Breast epithelium (tissue), 4 donors: Measurements from ENCODE around the gene ARHGEF1. TPM values are rescaled to one million over a fixed set of nuclear protein-coding genes. Genes with fewer than 3 reads are reported as not detected.

ENCODE experiments used
- DNase-seq, 2 donors: peaks; one replicate each; pipeline ENCODE4 v3.0.0-alpha.2; 2019; ENCODE audit warnings: low spot score in 2 of 2
- H3K27ac ChIP-seq, 2 donors: fragments of 200-600 bp; sonication (generic) in 1 of 2; one replicate each; pipeline ENCODE4 v1.5.1; 2016 to 2019; ENCODE audit warnings: mild to moderate bottlenecking in 1 of 2
- H3K27me3 ChIP-seq, 2 donors: fragments of 200-600 bp; sonication (generic) in 1 of 2; one replicate each; pipeline versions ENCODE4 v1.5.1 to v1.6.0; 2017 to 2019; ENCODE audit warnings: control low read depth in 1 of 2, mild to moderate bottlenecking in 1 of 2
- H3K36me3 ChIP-seq: fragments of 200-600 bp; one replicate; pipeline ENCODE4 v1.5.1; 2019
- H3K4me1 ChIP-seq, 2 donors: fragments of 200-600 bp; sonication (generic); one replicate each; pipeline ENCODE4 v1.5.1; 2016 to 2019; ENCODE audit warnings: control low read depth in 1 of 2
- H3K4me3 ChIP-seq, 3 donors: fragments of 200-600 bp; sonication (generic); 1 replicate in 2 of 3; 2 replicates in 1 of 3; pipeline ENCODE4 v1.5.1; 2016 to 2019; ENCODE audit warnings: mild to moderate bottlenecking in 3 of 3, moderate library complexity in 2 of 3
- H3K9me3 ChIP-seq, 2 donors: fragments of 200-600 bp; sonication (generic) in 1 of 2; one replicate each; pipeline ENCODE4 v1.5.1; 2016 to 2019; ENCODE audit warnings: control low read depth in 1 of 2
- POLR2A ChIP-seq: fragments of 450-650 bp; IDR thresholded peaks from one replicate; pipeline ENCODE4 v1.6.1; 2016; ENCODE audit warnings: antibody characterized with exemption, mild to moderate bottlenecking, moderate library complexity
- POLR2AphosphoS5 ChIP-seq, 3 donors: sonication (generic); formaldehyde crosslinking; IDR thresholded peaks; one replicate each; pipeline ENCODE4 v1.6.1; 2017; ENCODE audit warnings: antibody characterized with exemption in 3 of 3
- intact Hi-C: fragments of 100-400 bp; cut with DNase I; formaldehyde crosslinking; loops from one replicate; pipeline ENCODE4 v1.15.1; 2023; ENCODE audit warnings: low total_unique reads
- total RNA-seq, 3 donors: library from RNA; depleted of rRNA; stranded (reverse); fragments of >200 nt; gene quantifications; one replicate each; pipeline ENCODE4 v1.1.0, GENCODE V29; 2016
- TF ChIP-seq, protein P1 (sequence below), 3 donors: fragments of 450-650 bp; IDR thresholded peaks; one replicate each; pipeline ENCODE4 v1.5.1; 2016 to 2017; ENCODE audit warnings: antibody characterized with exemption in 3 of 3, mild to moderate bottlenecking in 3 of 3, moderate library complexity in 3 of 3

The ARHGEF1 gene
- total RNA-seq, 3 donors from 2014 or later, result 55.0 to 61.9 (median 55.7) TPM

- Histone ChIP-seq H3K4me1 (peaks cover 0 to 6% of the 10 kb centered on the region in 2 donors), H3K9me3 (no peaks in the 10 kb centered on the region), H3K27me3 (no peaks in the 10 kb centered on the region), H3K4me3 (peak overlapping the region in 2 of 3 donors; percentile 10 to 41), H3K27ac (peak overlapping the region; percentile 65 to 81), H3K36me3 (no peaks in the 10 kb centered on the region)
- DNase-seq, result no peak
- intact Hi-C loops, result no loop called here
- TF ChIP-seq POLR2A (no peak), POLR2AphosphoS5 (IDR thresholded peaks at IDR 0.05) (no peak)
- TF ChIP-seq, protein P1, sequence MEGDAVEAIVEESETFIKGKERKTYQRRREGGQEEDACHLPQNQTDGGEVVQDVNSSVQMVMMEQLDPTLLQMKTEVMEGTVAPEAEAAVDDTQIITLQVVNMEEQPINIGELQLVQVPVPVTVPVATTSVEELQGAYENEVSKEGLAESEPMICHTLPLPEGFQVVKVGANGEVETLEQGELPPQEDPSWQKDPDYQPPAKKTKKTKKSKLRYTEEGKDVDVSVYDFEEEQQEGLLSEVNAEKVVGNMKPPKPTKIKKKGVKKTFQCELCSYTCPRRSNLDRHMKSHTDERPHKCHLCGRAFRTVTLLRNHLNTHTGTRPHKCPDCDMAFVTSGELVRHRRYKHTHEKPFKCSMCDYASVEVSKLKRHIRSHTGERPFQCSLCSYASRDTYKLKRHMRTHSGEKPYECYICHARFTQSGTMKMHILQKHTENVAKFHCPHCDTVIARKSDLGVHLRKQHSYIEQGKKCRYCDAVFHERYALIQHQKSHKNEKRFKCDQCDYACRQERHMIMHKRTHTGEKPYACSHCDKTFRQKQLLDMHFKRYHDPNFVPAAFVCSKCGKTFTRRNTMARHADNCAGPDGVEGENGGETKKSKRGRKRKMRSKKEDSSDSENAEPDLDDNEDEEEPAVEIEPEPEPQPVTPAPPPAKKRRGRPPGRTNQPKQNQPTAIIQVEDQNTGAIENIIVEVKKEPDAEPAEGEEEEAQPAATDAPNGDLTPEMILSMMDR (IDR thresholded peaks at IDR 0.05), result no peak
Observed at GRCh38 chr19:41886761-41887710, 4.1 kb downstream of the ARHGEF1 start.

- Histone ChIP-seq H3K27ac (peak overlapping the region; percentile 65 to 81), H3K36me3 (no peaks in the 10 kb centered on the region), H3K4me1 (peaks cover 0 to 6% of the 10 kb centered on the region in 2 donors), H3K27me3 (no peaks in the 10 kb centered on the region), H3K9me3 (no peaks in the 10 kb centered on the region), H3K4me3 (peak overlapping the region in 2 of 3 donors; percentile 10 to 41)
- no peak for TF ChIP-seq POLR2AphosphoS5 (IDR thresholded peaks at IDR 0.05)
- TF ChIP-seq, protein P1 (IDR thresholded peaks at IDR 0.05), result peak in 1 of 3 donors; percentile 21
- intact Hi-C loops, result no loop called here
- peak in 1 of 2 donors; percentile 63 for DNase-seq
Observed at GRCh38 chr19:41887711-41888382, 4.9 kb downstream of the ARHGEF1 start.

GRCh38 chr19:41888926-41889325 is 5.9 kb downstream of the ARHGEF1 start:
- Histone ChIP-seq H3K4me3 (no peak overlapping the region), H3K4me1 (peaks cover 0 to 6% of the 10 kb centered on the region in 2 donors), H3K27me3 (no peaks in the 10 kb centered on the region), H3K9me3 (no peaks in the 10 kb centered on the region), H3K27ac (no peak overlapping the region), H3K36me3 (no peaks in the 10 kb centered on the region)
- DNase-seq, result no peak
- intact Hi-C loops, result no loop called here
- TF ChIP-seq, protein P1 (IDR thresholded peaks at IDR 0.05), result no peak
- TF ChIP-seq POLR2A (no peak), POLR2AphosphoS5 (IDR thresholded peaks at IDR 0.05) (no peak)

- Histone ChIP-seq H3K27me3 (no peaks in the 10 kb centered on the region), H3K27ac (no peak overlapping the region), H3K4me3 (no peak overlapping the region), H3K36me3 (no peaks in the 10 kb centered on the region), H3K9me3 (no peaks in the 10 kb centered on the region), H3K4me1 (peaks cover 0 to 4% of the 10 kb centered on the region in 2 donors)
- intact Hi-C loops, result no loop called here
- TF ChIP-seq POLR2AphosphoS5 (IDR thresholded peaks at IDR 0.05), result no peak
- DNase-seq, result no peak
Observed at GRCh38 chr19:41889896-41890295, 6.9 kb downstream of the ARHGEF1 start.

- H3K27ac ChIP-seq, result no peak overlapping the region
- H3K27me3 ChIP-seq, result no peaks in the 10 kb centered on the region
- no peaks in the 10 kb centered on the region for H3K36me3 ChIP-seq
- H3K4me3 ChIP-seq, result no peak overlapping the region
- H3K9me3 ChIP-seq, result no peaks in the 10 kb centered on the region
- no peak for DNase-seq
- H3K4me1 ChIP-seq, result no peaks in the 10 kb centered on the region
- TF ChIP-seq, protein P1 (IDR thresholded peaks at IDR 0.05), result no peak
- TF ChIP-seq POLR2A, result no peak
- TF ChIP-seq POLR2AphosphoS5 (IDR thresholded peaks at IDR 0.05), result no peak
- intact Hi-C loops, result no loop called here
Observed at GRCh38 chr19:41890936-41891335, 8.0 kb downstream of the ARHGEF1 start.
